Right lobe of liver (tissue), 6 donors: ENCODE data around the gene RIPK3. TPM values are rescaled to one million over a fixed set of nuclear protein-coding genes. Genes with fewer than 3 reads are reported as not detected.
A peak's percentile ranks its signal among the peaks of the same experiment; 100 is the strongest.

ENCODE experiments used
- ATAC-seq, 4 donors: fragments of 200-7000 bp; cut with Tn5 transposase; one replicate each; pipeline ENCODE4 v1.9.1; 2020; ENCODE audit warnings: mild to moderate bottlenecking in 4 of 4, moderate library complexity in 4 of 4
- DNase-seq, 3 donors: peaks; one replicate each; pipeline ENCODE4 v3.0.0-alpha.2; 2020
- H3K27ac ChIP-seq, 3 donors: fragments of 200-600 bp; one replicate each; pipeline ENCODE4 v1.8.0; 2022
- H3K27me3 ChIP-seq, 2 donors: fragments of 200-600 bp; one replicate each; pipeline ENCODE4 v1.8.0; 2022
- H3K36me3 ChIP-seq, 4 donors: fragments of 200-600 bp; sonication (generic) in 1 of 4; one replicate each; pipeline versions ENCODE4 v1.5.1 to v1.8.0; 2017 to 2022; ENCODE audit warnings: control low read depth in 1 of 4
- H3K4me1 ChIP-seq, 4 donors: fragments of 200-600 bp; sonication (generic) in 1 of 4; one replicate each; pipeline versions ENCODE4 v1.5.1 to v1.8.0; 2017 to 2022; ENCODE audit warnings: control low read depth in 1 of 4
- H3K4me3 ChIP-seq, 3 donors: fragments of 200-600 bp; one replicate each; pipeline ENCODE4 v1.8.0; 2022
- H3K9me3 ChIP-seq, 4 donors: fragments of 200-600 bp; sonication (generic) in 1 of 4; one replicate each; pipeline versions ENCODE4 v1.5.1 to v1.8.0; 2017 to 2022; ENCODE audit warnings: control low read depth in 1 of 4
- CTCF ChIP-seq, 4 donors: fragments of 200-600 bp in 3 of 4; fragments of 450-650 bp in 1 of 4; IDR thresholded peaks; one replicate each; pipeline versions ENCODE4 v1.5.1 to v1.8.0; 2016 to 2022; ENCODE audit warnings: antibody characterized with exemption in 4 of 4, mild to moderate bottlenecking in 2 of 4
- POLR2A ChIP-seq: fragments of 450-650 bp; IDR thresholded peaks from one replicate; pipeline ENCODE4 v1.6.1; 2017; ENCODE audit warnings: antibody characterized with exemption, mild to moderate bottlenecking
- WGBS: methylation state at CpG from one replicate; pipeline ENCODE4 v1.1.6; 2018; ENCODE audit warnings: low coverage, low lambda C conversion rate; ENCODE audit not compliant: insufficient coverage; ENCODE audit errors: missing lambda C conversion rate; 5-methylcytosine and 5-hydroxymethylcytosine counted together
- intact Hi-C, 2 donors: fragments of 100-400 bp; cut with DNase I; formaldehyde crosslinking; loops; one replicate each; pipeline versions ENCODE4 v1.11.2 to v1.14.1; 2022
- total RNA-seq, 6 experiments: library from RNA; depleted of rRNA in 2 of 6; stranded (reverse); fragments of >200 nt in 2 of 6; fragmentation: NEBNext Ultra II Directional in 3 of 6; extraction: Animal tissue kit (Norgen Biotek cat#: 25700) in 3 of 6; gene quantifications; one replicate each; pipeline versions ENCODE4 v1.1.0 to v1.2.4, GENCODE V29; 2016 to 2023
- donor health status: DM: no; HTN: yes; CAD: no.
- donor health status: DM: no; HTN: no; CAD: no.
- donor health status: DM: no; HTN: no; CAD: no.
- donor health status: DM: no; HTN: yes; CAD: no.
- donor health status: DM: no; HTN: yes; CAD: no.

RIPK3 gene
- total RNA-seq, 6 experiments from 2014 or later, result 0.70 to 1.6 (median 0.90) TPM

- H3K36me3 ChIP-seq, result peaks cover 0 to 10% (median 6%) of the 10 kb centered on the region in 4 donors
- peak within 1 kb of the TSS; percentile 80 to 98 (median 93) for H3K27ac ChIP-seq
- no peaks in the 10 kb centered on the region for H3K27me3 ChIP-seq
- TF ChIP-seq CTCF (IDR thresholded peaks at IDR 0.05) (peak; percentile 45 to 53 (median 48)), POLR2A (peak; percentile 48)
- no peaks in the 10 kb centered on the region for H3K9me3 ChIP-seq
- peak within 1 kb of the TSS; percentile 43 to 64 (median 48) for H3K4me3 ChIP-seq
- intact Hi-C loops, result no loop called here
- WGBS, result 36% methylated on average over 32 of the region's 99 CpGs
- ATAC-seq (peak; percentile 55 to 80 (median 73)), DNase-seq (peak; percentile 88 to 92 (median 88))
- peaks cover 0 to 60% (median 31%) of the 10 kb centered on the region in 4 donors for H3K4me1 ChIP-seq
Observed at GRCh38 chr14:24310646-24311604, 28.9 kb downstream of the RIPK3 start, which contains the start of gene LTB4R. Gene LTB4R (plus strand): TSS chr14:24311502. CDS start chr14:24315652, 4,150 bp downstream.

DNA sequence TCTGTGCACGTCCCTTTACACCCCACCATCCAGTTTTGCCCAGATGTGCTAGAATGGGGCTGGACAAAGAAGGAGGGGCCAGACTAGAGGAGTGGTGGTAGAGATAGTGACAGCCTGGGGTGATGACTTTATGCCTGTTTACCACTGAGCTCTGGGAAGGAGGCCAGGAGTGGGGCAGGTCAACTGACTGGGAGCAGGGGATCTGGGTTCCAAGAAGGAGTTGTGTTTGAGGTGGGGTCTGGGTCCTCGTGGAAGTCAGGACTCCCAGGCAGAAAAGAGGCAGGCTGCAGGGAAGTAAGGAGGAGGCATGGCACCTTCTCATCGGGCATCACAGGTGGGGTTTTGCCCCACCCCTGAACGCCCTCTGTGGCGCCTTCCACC is 29.5 kb downstream of the RIPK3 start:
- intact Hi-C loops, result no loop called here
- DNase-seq (peak; percentile 69 to 90 (median 84)), ATAC-seq (peak; percentile 19 to 54 (median 42))
- H3K9me3 ChIP-seq, result no peaks in the 10 kb centered on the region
- H3K27ac ChIP-seq, result peak overlapping the region; percentile 80 to 98 (median 93)
- 15% methylated on average over 2 of the region's 5 CpGs for WGBS
- no peaks in the 10 kb centered on the region for H3K27me3 ChIP-seq
- H3K36me3 ChIP-seq, result peaks cover 0 to 17% (median 10%) of the 10 kb centered on the region in 4 donors
- H3K4me1 ChIP-seq, result peaks cover 0 to 65% (median 31%) of the 10 kb centered on the region in 4 donors
- H3K4me3 ChIP-seq, result peak overlapping the region; percentile 43 to 64 (median 48)
- no peak for TF ChIP-seq POLR2A
- TF ChIP-seq CTCF (IDR thresholded peaks at IDR 0.05), result no peak

- Histone ChIP-seq H3K36me3 (peaks cover 0 to 22% (median 13%) of the 10 kb centered on the region in 4 donors), H3K4me1 (peaks cover 0 to 70% (median 31%) of the 10 kb centered on the region in 4 donors), H3K4me3 (peak within 1 kb of the TSS; percentile 43 to 64 (median 48)), H3K27me3 (no peaks in the 10 kb centered on the region), H3K9me3 (no peaks in the 10 kb centered on the region), H3K27ac (peak within 1 kb of the TSS; percentile 80 to 98 (median 93))
- ATAC-seq (no peak), DNase-seq (peak in 1 of 3 donors; percentile 53)
- TF ChIP-seq POLR2A (no peak), CTCF (IDR thresholded peaks at IDR 0.05) (no peak)
- 78% methylated on average over 2 of the region's 5 CpGs for WGBS
- intact Hi-C loops, result no loop called here
Observed at GRCh38 chr14:24309538-24310264, 30.1 kb downstream of the RIPK3 start, which contains the start of gene LTB4R2. Gene LTB4R2 (plus strand): TSS chr14:24310140. CDS start chr14:24310665, 525 bp downstream.

DNA sequence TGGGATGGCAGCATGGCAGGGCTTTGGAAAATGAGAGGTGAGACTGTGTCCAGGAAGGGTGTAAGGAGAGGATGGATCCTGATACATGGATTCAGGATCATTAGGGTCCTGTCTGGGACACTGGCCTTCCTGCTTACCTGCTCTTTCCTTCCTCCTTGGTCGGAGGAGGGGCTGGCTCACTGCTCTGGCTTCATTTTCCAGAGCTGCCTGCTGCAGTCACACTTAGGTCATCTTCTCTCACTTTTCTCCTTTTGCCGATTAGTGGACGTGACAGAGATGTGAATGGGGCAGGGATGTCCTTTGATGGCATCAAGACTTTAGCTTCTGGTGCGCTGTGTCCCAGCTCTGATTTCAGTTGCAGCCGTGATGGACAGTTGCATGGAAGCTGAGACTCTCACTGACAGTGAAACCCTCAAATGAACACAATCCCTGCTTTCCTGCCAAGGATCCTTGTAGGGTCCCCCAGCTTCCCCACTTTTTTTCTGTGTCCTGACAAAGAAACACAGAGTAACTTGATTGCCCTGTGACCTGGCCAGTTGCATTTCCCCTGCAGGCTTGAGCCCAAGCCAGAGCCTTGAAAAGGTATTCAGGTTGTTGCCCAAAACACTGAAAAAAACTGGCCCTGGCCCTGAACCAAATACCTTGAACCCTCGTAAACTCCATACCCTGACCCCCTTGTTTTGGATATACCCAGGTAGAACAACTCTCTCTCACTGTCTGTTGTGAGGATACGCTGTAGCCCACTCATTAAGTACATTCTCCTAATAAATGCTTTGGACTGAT is 31.3 kb downstream of the RIPK3 start:
- TF ChIP-seq POLR2A (no peak), CTCF (IDR thresholded peaks at IDR 0.05) (no peak)
- no peak for ATAC-seq
- peak overlapping the region in 2 of 3 donors; percentile 20 to 65 for H3K4me3 ChIP-seq
- 45% methylated on average over 5 of the region's 7 CpGs for WGBS
- DNase-seq, result peak in 2 of 3 donors; percentile 58 to 73
- H3K27ac ChIP-seq, result peak overlapping the region; percentile 78 to 98 (median 93)
- intact Hi-C loops, result no loop called here
- H3K9me3 ChIP-seq, result no peaks in the 10 kb centered on the region
- H3K36me3 ChIP-seq, result peaks cover 4 to 34% (median 17%) of the 10 kb centered on the region in 4 donors
- peaks cover 0 to 82% (median 36%) of the 10 kb centered on the region in 4 donors for H3K4me1 ChIP-seq
- no peaks in the 10 kb centered on the region for H3K27me3 ChIP-seq
